ENCODE measurements around the gene SNCA.

Gene SNCA

GRCh38 chr4:89835413-89835812, 1.5 kb downstream of the SNCA start:
- Histone ChIP-seq H3K27ac (ENCODE audit: low read depth, low read length, poor library complexity, severe bottlenecking) (no peak overlapping the region), H2AFZ (ENCODE audit: low read length) (no peak overlapping the region), H3K9me2 (ENCODE audit: low read depth, low read length) (no peaks in the 10 kb centered on the region), H4K20me1 (ENCODE audit: insufficient read depth, low read length) (no peaks in the 10 kb centered on the region), H3K9ac (ENCODE audit: low read length) (no peak overlapping the region), H3K36me3 (ENCODE audit: insufficient read depth, low read length) (no peaks in the 10 kb centered on the region), H3K79me2 (ENCODE audit: insufficient read depth, low read length) (no peaks in the 10 kb centered on the region), H3K4me1 (ENCODE audit: insufficient read depth, low read length, severe bottlenecking) (no peaks in the 10 kb centered on the region), H3F3A (ENCODE audit: insufficient read depth, low read length) (no peaks in the 10 kb centered on the region), H3K4me3 (ENCODE audit: low read depth, low read length, poor library complexity, severe bottlenecking) (no peak overlapping the region), H3K9me3 (ENCODE audit: low read length) (no peaks in the 10 kb centered on the region), H3K4me2 (ENCODE audit: low read length) (no peak overlapping the region), H3K27me3 (ENCODE audit: insufficient read depth, low read length) (no peaks in the 10 kb centered on the region)
- no peak for TF ChIP-seq CTCF (IDR thresholded peaks at IDR 0.05; ENCODE audit: low read length)
- TF ChIP-seq EZH2 (IDR thresholded peaks at IDR 0.05; ENCODE audit: borderline replicate concordance, low read length): no peak

- H3K79me2 ChIP-seq (ENCODE audit: insufficient read depth, low read length): no peaks in the 10 kb centered on the region
- no peak for TF ChIP-seq EZH2 (IDR thresholded peaks at IDR 0.05; ENCODE audit: borderline replicate concordance, low read length)
- no peak for TF ChIP-seq CTCF (IDR thresholded peaks at IDR 0.05; ENCODE audit: low read length)
- no peaks in the 10 kb centered on the region for H3K9me3 ChIP-seq (ENCODE audit: low read length)
- no peaks in the 10 kb centered on the region for H3K36me3 ChIP-seq (ENCODE audit: insufficient read depth, low read length)
- no peak overlapping the region for H3K4me3 ChIP-seq (ENCODE audit: low read depth, low read length, poor library complexity, severe bottlenecking)
- no peaks in the 10 kb centered on the region for H3K27me3 ChIP-seq (ENCODE audit: insufficient read depth, low read length)
- no peaks in the 10 kb centered on the region for H4K20me1 ChIP-seq (ENCODE audit: insufficient read depth, low read length)
- H3F3A ChIP-seq (ENCODE audit: insufficient read depth, low read length): no peaks in the 10 kb centered on the region
- H2AFZ ChIP-seq (ENCODE audit: low read length): no peak overlapping the region
- no peak overlapping the region for H3K4me2 ChIP-seq (ENCODE audit: low read length)
- H3K9me2 ChIP-seq (ENCODE audit: low read depth, low read length): no peaks in the 10 kb centered on the region
- peaks cover 2% of the 10 kb centered on the region for H3K4me1 ChIP-seq (ENCODE audit: insufficient read depth, low read length, severe bottlenecking)
- H3K27ac ChIP-seq (ENCODE audit: low read depth, low read length, poor library complexity, severe bottlenecking): no peak overlapping the region
- no peak overlapping the region for H3K9ac ChIP-seq (ENCODE audit: low read length)
These were observed 2.3 kb downstream of the SNCA start for GRCh38 chr4:89834486-89835209.

- TF ChIP-seq CTCF (IDR thresholded peaks at IDR 0.05; ENCODE audit: low read length) (no peak), EZH2 (IDR thresholded peaks at IDR 0.05; ENCODE audit: borderline replicate concordance, low read length) (no peak)
- H3K4me3 ChIP-seq (ENCODE audit: low read depth, low read length, poor library complexity, severe bottlenecking): no peak overlapping the region
- H3K79me2 ChIP-seq (ENCODE audit: insufficient read depth, low read length): no peaks in the 10 kb centered on the region
- peaks cover 11% of the 10 kb centered on the region for H3K4me1 ChIP-seq (ENCODE audit: insufficient read depth, low read length, severe bottlenecking)
- peak overlapping the region; percentile 21 for H3K27ac ChIP-seq (ENCODE audit: low read depth, low read length, poor library complexity, severe bottlenecking)
- no peaks in the 10 kb centered on the region for H3K36me3 ChIP-seq (ENCODE audit: insufficient read depth, low read length)
- no peak overlapping the region for H2AFZ ChIP-seq (ENCODE audit: low read length)
- no peaks in the 10 kb centered on the region for H3K9me3 ChIP-seq (ENCODE audit: low read length)
- H3K4me2 ChIP-seq (ENCODE audit: low read length): peak overlapping the region; percentile 17; the same call in 1 of the 2 replicates
- no peaks in the 10 kb centered on the region for H3K27me3 ChIP-seq (ENCODE audit: insufficient read depth, low read length)
- H3K9ac ChIP-seq (ENCODE audit: low read length): no peak overlapping the region
- no peaks in the 10 kb centered on the region for H3F3A ChIP-seq (ENCODE audit: insufficient read depth, low read length)
- no peaks in the 10 kb centered on the region for H4K20me1 ChIP-seq (ENCODE audit: insufficient read depth, low read length)
- H3K9me2 ChIP-seq (ENCODE audit: low read depth, low read length): no peaks in the 10 kb centered on the region
These were observed 7.4 kb downstream of the SNCA start for GRCh38 chr4:89829470-89830138.
